Hepatocyte (in vitro differentiated cells): Measurements from ENCODE around the gene YIPF4. TPM values are rescaled to one million over a fixed set of nuclear protein-coding genes. Genes with fewer than 3 reads are reported as not detected.
"Not testable (repeated sequence)": the region's sequence is repeated elsewhere in the genome, so short reads cannot be mapped to it uniquely, and the experiment has no call there.

Experiments
- DNase-seq: peaks from one replicate; pipeline ENCODE4 v3.0.0-alpha.2; 2016; ENCODE audit warnings: low spot score
- H2AFZ ChIP-seq: fragments of 200-600 bp; sonication (generic); 2 replicates; pipeline ENCODE4 v1.6.0; 2016; ENCODE audit warnings: antibody characterized with exemption, mild to moderate bottlenecking
- H3K27ac ChIP-seq: fragments of 200-600 bp; sonication (generic); 2 replicates; pipeline ENCODE4 v1.5.1; 2016; ENCODE audit warnings: mild to moderate bottlenecking
- H3K27me3 ChIP-seq: fragments of 200-600 bp; sonication (generic); 2 replicates; pipeline ENCODE4 v1.6.1; 2016
- H3K36me3 ChIP-seq: fragments of 200-600 bp; sonication (generic); replicated peaks from 2 replicates; pipeline ENCODE4 v1.5.1; 2016; ENCODE audit warnings: low read depth; ENCODE audit not compliant: insufficient read depth
- H3K4me1 ChIP-seq: fragments of 200-600 bp; sonication (generic); 2 replicates; pipeline ENCODE4 v1.5.1; 2016; ENCODE audit warnings: mild to moderate bottlenecking, moderate library complexity; ENCODE audit not compliant: insufficient read depth
- H3K4me2 ChIP-seq: fragments of 200-600 bp; sonication (generic); 2 replicates; pipeline ENCODE4 v1.6.0; 2016
- H3K4me3 ChIP-seq: fragments of 200-600 bp; sonication (generic); 2 replicates; pipeline ENCODE4 v1.5.1; 2016; ENCODE audit warnings: mild to moderate bottlenecking
- H3K79me2 ChIP-seq: fragments of 200-600 bp; sonication (generic); 2 replicates; pipeline ENCODE4 v1.6.0; 2017; ENCODE audit warnings: mild to moderate bottlenecking
- H3K9me2 ChIP-seq: fragments of 200-600 bp; sonication (generic); replicated peaks from 2 replicates; pipeline ENCODE4 v1.6.0; 2017; ENCODE audit warnings: mild to moderate bottlenecking; ENCODE audit not compliant: insufficient read depth
- H3K9me3 ChIP-seq: fragments of 200-600 bp; sonication (generic); 2 replicates; pipeline ENCODE4 v1.5.1; 2016; ENCODE audit warnings: low read depth, mild to moderate bottlenecking
- H4K20me1 ChIP-seq: fragments of 200-600 bp; sonication (generic); 2 replicates; pipeline ENCODE4 v1.6.0; 2016; ENCODE audit warnings: mild to moderate bottlenecking; ENCODE audit not compliant: insufficient read depth, poor library complexity, severe bottlenecking
- CTCF ChIP-seq: fragments of 200-600 bp; sonication (generic); IDR thresholded peaks from 2 replicates; pipeline ENCODE4 v1.5.1; 2016; ENCODE audit warnings: antibody characterized with exemption, mild to moderate bottlenecking; ENCODE audit not compliant: poor library complexity
- EZH2 ChIP-seq: fragments of 200-600 bp; sonication (generic); IDR thresholded peaks from 2 replicates; pipeline ENCODE4 v1.6.1; 2016; ENCODE audit warnings: antibody characterized with exemption, mild to moderate bottlenecking, borderline replicate concordance
- EZH2phosphoT487 ChIP-seq: fragments of 200-600 bp; sonication (generic); IDR thresholded peaks from one replicate; pipeline ENCODE4 v1.6.1; 2018; ENCODE audit warnings: antibody characterized with exemption, mild to moderate bottlenecking, low read depth, moderate library complexity; ENCODE audit not compliant: unreplicated experiment, severe bottlenecking
- WGBS: methylation state at CpG from one replicate; pipeline ENCODE4 v1.1.6; 2016; ENCODE audit warnings: low lambda C conversion rate; ENCODE audit errors: missing lambda C conversion rate; 5-methylcytosine and 5-hydroxymethylcytosine counted together
- polyA plus RNA-seq: library from polyadenylated mRNA; unstranded; fragments of >200 nt; fragmentation: Nextera tagmentation; extraction: Ambion mirVana; gene quantifications from 2 replicates; pipeline ENCODE4 v1.2.1, GENCODE V29; 2016
- total RNA-seq: library from RNA; depleted of rRNA; stranded (reverse); fragments of >200 nt; gene quantifications from 2 replicates; pipeline ENCODE4 v1.2.3, GENCODE V29; 2014

YIPF4 gene
- total and polyA plus RNA-seq, 2 experiments from 2014 or later = 48.6 to 67.2 TPM

GRCh38 chr2:32363597-32363996, 85.9 kb downstream of the YIPF4 start:
- Histone ChIP-seq H4K20me1 (peaks cover 95% of the 10 kb centered on the region), H3K9me3 (no peaks in the 10 kb centered on the region), H3K4me3 (no peak overlapping the region), H3K9me2 (no peaks in the 10 kb centered on the region), H3K4me1 (peaks cover 26% of the 10 kb centered on the region), H3K27me3 (no peaks in the 10 kb centered on the region), H3K79me2 (peaks cover 100% of the 10 kb centered on the region), H3K4me2 (no peak overlapping the region), H3K36me3 (no peaks in the 10 kb centered on the region), H3K27ac (no peak overlapping the region), H2AFZ (no peak overlapping the region)
- TF ChIP-seq EZH2phosphoT487 (no peak), CTCF (no peak), EZH2 (no peak)
- no peak for DNase-seq
- WGBS = 80% methylated on average over 2 of the region's 2 CpGs

- H3K9me2 ChIP-seq, H3K4me3 ChIP-seq, H3K27me3 ChIP-seq, H3K36me3 ChIP-seq, H2AFZ ChIP-seq, H3K9me3 ChIP-seq, DNase-seq: not testable (repeated sequence)
- Histone ChIP-seq H3K27ac (peak overlapping the region; percentile 35), H3K4me2 (peak overlapping the region; percentile 15), H3K4me1 (peaks cover 19% of the 10 kb centered on the region), H3K79me2 (peaks cover 100% of the 10 kb centered on the region), H4K20me1 (peaks cover 95% of the 10 kb centered on the region)
- WGBS = 86% methylated on average over 9 of the region's 9 CpGs
These were observed 86.6 kb downstream of the YIPF4 start for GRCh38 chr2:32364290-32364689.

- WGBS = 97% methylated on average over 3 of the region's 3 CpGs
- peaks cover 95% of the 10 kb centered on the region for H4K20me1 ChIP-seq
These were observed 88.0 kb downstream of the YIPF4 start for GRCh38 chr2:32365679-32366078.

More at GRCh38 chr2:32365679-32366078, 88.0 kb downstream of the YIPF4 start:
- H3K4me1 ChIP-seq, H3K27ac ChIP-seq, DNase-seq, H3K9me3 ChIP-seq, H3K4me2 ChIP-seq, H3K27me3 ChIP-seq, H3K4me3 ChIP-seq, H3K9me2 ChIP-seq, H2AFZ ChIP-seq, H3K36me3 ChIP-seq: not testable (repeated sequence)
- peaks cover 100% of the 10 kb centered on the region for H3K79me2 ChIP-seq

Other genes with a start within 250 kb of the YIPF4 start
- 108 and 120 TPM in 2 replicates for gene DPY30, start 238.1 kb upstream of the YIPF4 start, total RNA-seq
- 117 and 121 TPM in 2 replicates for gene DPY30, start 238.1 kb upstream of the YIPF4 start, polyA plus RNA-seq
- gene SPAST, start 214.3 kb upstream of the YIPF4 start, total RNA-seq = 31.1 and 32.4 TPM in 2 replicates
- 8.9 and 9.0 TPM in 2 replicates for gene SPAST, start 214.3 kb upstream of the YIPF4 start, polyA plus RNA-seq
- gene SLC30A6, start 112.0 kb upstream of the YIPF4 start, total RNA-seq = 35.8 and 40.5 TPM in 2 replicates
- 16.1 and 16.8 TPM in 2 replicates for gene SLC30A6, start 112.0 kb upstream of the YIPF4 start, polyA plus RNA-seq
- 0.13 and 0.92 TPM in 2 replicates for gene NLRC4, start 13.0 kb upstream of the YIPF4 start, total RNA-seq
- 0.21 and 0.99 TPM in 2 replicates for gene NLRC4, start 13.0 kb upstream of the YIPF4 start, polyA plus RNA-seq
- gene BIRC6, start 79.1 kb downstream of the YIPF4 start, total RNA-seq = 106 and 114 TPM in 2 replicates
- gene BIRC6, start 79.1 kb downstream of the YIPF4 start, polyA plus RNA-seq = 17.8 and 23.3 TPM in 2 replicates